ENCODE data around the gene KANSL1L.
"Not testable (repeated sequence)": the region's sequence is repeated elsewhere in the genome, so short reads cannot be mapped to it uniquely, and the experiment has no call there.

KANSL1L gene

DNA sequence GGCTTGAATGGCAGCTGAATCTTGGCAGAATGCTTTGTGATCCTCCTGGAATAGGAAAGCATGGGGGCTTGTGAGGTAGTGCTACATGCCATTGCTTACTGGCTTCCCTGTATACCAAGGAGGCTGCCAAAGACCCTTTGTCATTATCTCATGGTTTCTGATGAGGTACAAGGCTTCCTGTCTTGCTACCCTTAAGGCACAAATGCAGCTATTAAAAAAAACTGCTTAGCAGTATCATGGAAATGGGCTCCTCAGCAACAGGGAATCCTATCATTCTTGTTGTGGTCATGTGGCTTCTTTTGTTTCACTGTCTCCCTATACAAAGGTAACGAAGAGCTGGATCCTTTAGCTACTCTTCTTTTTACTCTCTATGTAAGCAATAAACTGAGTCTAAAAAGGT, 6.6 kb upstream of the KANSL1L start:
- no peak for DNase-seq

DNA sequence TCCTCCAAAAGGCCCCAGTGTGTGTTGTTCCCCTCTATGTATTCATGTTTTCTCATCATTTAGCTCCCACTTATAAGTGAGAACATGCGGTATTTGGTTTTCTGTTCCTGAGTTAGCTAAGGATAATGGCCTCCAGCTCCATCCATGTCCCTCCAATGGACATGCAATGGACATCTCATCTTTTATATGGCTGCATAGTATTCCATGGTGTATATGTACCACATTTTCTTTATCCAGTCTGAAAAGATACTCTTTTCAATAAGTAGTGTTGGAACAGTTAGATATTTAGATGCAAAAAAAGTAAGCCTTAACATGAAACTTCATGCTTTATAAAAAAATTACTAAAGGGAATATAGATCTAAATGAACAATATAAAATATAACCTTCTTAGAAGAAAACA, 5.9 kb upstream of the KANSL1L start:
- DNase-seq, result not testable (repeated sequence)

DNA sequence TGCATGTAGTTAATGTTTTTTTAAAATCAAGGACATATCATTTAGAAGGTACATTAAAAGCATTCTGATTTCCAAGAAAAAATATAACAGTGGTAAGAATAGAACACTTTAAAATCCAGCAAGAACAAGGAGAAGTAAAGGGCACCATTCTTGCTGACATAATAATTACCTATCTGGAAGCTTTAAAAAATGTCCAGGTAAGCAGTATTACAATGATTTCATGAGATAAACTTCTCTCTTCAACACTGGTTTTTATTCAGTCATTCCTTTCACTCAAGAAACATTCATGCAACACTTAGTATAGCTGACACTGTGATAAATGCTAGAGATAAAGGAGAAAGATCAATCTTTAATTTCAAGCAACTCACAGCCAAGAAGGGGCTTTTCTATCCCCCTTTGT, 2.9 kb upstream of the KANSL1L start:
- DNase-seq, result no peak

DNA sequence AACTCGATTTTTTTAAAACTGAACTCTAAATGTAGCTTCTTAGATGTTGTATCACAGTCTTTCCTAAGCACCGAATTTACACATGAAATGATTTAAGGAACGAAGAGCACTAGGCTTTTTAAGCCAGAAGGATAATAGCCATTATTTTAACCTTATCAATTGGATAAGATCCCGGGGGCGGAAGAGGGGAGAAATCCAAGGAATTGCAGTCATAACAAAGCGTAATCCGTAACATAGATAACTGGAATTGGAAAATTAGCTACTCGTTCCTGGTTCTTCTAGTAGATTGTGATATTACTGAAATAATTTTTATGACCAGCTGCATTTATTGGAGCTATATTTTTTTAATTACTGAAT, 988 bp upstream of the KANSL1L start:
- DNase-seq, result no peak

DNA sequence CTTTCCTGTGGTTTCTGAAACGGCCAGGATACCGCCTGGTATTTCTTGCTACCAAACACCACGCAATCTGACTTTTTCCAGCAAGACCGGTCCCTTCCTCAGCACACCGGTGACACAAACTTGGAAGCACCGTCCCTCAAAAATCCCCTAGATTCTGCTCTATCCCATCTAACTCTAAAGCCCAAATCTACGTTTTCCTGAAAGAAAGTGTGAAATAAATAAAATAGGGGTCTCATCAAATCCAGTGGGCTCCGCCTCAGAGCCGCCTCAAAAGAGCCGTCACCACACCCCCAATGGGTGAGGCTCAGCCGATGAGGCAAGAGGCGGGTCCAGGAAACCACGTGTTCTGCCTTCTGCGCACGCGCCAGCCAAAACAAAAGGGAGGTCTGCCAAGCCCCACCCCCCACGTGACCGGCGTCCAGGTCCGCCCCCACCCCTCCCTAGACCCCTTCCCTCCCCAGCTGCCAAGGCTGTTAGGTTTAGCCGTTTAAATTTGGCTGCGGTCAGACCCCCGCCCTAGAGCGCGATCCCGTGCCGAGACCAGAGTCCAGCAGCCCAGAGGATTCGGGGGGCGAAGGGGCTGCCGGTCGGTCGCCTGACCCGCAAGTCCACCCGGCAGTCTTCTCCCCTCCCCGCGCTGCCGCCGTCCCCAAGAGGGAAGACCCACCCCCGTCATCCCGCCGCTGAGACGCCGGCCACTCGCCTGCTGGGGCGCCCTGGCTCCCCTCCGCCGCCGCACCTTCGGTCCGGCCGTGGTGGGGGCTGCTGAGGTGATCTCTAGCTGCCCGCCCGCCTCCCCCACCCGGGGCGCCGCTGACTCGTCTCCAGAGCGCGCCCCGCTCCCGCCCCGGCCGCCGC, 534 bp downstream of the KANSL1L start:
- peak; percentile 97 for DNase-seq

DNA sequence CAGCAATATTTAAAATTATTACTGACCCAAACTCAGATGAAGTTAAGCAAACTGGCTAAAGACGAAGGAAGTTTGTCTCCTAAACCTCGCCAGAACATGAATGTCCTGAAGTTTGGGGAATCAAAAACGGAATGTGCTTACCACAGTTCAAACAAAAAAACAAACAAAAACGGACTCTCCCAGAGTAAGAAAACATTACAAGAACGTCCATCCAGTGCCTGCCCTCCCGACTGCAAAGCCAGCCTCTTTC, 1.1 kb downstream of the KANSL1L start:
- DNase-seq, result no peak

DNA sequence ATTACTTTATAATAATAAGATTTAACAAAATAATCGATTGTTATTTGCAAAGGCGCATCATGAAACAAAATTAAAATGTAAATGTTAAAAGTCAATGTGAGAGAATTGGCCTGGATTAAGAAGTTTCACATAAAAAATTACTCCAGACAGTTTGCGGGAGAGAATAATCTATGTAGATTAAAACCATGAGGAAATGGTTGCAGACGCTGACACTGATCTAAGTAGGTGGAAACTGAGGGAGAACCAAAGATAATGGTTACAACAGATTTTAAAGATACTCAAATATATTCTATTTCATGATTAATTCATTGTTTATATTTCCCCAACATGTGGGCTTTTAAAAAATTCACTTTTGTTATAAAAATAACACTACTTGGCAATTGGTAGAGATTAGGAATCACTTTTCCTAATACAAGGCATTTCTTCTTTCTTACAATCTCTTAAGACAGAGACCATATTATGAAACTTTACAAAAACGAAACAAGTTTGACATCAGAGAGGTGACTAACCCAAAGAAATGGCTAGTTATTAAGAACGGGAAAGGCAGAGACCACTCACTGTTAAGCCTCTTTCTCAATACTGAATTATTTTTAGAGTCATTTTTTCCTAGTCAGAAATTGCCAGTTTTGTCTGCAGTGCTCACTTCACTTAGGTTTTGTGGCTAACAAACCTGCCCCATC, 1.6 kb downstream of the KANSL1L start:
- DNase-seq, result peak; percentile 77

DNA sequence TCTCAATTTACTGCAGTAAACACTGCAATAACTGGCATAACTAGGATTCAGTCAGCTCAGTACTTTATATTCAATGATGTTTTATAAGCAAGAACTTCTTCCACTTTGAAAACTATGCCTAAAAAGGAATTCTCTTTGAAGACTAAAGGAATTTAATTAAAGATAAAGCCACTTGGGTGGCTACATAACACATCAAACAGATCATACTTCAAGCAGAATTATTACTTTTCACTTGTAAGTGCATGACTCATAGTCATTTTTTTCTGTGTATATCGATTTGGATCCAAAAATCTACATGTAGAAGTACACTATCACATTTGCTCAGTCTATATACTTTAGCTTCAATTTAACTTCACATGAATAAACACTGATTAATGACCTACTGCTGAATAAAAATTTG, 4.0 kb downstream of the KANSL1L start:
- peak; percentile 41 for DNase-seq

DNA sequence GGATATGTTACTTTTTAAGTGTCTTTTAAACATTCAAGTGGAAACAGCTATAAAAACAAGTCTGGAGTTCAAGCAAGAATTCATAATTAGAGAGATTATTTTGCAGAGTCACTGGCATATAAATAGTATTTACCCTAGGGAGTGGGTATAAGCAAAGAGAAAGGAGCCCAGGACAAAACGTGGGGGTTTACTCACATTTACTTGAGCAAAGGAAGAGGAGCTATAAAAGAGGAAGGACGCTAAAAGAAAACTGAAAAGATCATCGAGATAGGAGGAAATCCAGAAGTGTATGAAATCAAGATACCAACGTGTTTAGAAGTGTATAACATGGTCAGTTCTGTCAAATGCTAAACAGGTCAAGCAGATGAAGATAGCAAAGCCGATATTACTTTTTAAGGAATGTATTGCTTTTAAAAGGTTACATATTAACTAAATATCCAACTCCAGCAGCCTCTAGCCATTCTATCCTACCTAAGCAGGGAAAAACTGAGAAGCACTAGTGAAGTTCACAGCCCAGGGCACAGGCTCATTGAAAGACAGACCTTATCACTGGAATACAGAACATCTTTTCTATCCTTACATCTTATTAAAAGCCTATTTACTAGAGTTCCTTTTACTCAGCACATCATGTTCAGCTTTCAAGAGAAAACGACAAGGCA, 8.6 kb downstream of the KANSL1L start:
- peak; percentile 73 for DNase-seq

DNA sequence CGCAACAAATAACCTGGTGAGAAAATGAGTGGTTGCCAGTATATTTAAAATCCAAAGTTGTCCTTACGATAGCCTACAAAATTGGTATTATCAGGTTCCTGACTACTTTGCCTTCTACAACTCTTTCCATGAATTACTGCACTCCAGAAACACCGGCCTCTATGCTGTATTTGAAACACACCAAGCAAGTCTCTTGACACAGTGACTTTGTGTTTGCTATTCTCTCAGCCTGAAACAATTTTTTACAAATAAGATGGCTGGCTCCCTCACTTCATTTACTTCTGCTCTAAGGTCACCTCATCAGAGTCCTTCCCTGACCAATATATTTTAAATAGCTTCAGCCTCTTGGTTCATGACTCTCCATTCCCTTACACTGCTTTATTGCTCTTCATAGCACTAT, 12.2 kb downstream of the KANSL1L start:
- no peak for DNase-seq

DNA sequence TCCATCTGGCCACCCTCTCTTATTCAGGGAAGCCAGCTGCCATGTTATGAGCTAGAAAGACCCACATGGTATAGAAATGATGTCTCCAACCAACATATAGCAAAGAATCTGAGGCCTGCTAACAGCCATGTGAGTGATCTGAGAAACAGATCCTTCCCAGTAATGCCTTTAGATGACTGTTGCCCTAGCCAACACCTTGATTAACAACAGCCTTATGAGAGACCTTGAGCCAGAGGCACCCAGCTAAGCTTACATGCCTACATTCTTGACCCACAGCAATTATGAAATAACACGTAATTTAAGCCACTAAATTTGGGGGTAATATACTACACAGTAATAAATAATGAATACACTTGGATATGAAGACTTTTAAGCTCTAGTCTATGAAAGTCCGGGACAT, 13.0 kb downstream of the KANSL1L start:
- no peak for DNase-seq

DNA sequence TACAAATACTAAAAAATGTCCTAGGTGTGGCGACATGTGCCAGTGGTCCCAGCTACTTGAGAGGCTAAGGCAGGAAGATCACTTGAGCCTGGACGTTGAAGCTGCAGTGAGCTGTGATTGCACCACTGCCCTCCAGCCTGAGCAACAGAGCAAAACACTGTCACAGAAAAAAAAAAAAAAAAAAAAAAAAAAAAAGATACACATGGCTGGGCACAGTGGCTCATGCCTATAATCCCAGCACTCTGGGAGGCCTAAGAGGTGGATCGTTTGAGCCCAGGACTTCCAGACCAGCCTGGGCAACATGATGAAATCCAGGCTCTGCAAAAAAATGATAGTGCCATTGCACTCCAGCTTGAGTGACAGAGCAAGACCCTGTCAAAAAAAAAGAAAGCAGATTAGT, 13.7 kb downstream of the KANSL1L start:
- no peak for DNase-seq

DNA sequence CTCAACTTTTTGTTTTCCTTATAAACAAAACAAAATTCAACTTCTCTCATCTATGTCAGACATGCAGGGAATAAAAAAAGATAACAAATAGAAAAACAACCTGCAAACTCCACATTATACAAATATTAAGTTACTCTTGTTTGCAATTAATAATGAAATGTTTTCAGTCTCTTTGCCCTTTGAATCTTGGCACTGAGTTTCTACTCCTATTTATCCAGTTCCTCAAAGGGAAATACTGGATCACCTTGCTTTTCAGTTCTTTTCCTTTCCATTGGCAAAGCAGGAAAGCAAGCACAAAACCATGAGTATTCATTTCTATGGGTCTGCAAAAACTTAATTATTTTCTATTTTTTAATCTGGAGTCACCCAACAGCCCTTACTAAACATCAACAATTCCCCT, 23.6 kb downstream of the KANSL1L start:
- DNase-seq, result no peak

DNA sequence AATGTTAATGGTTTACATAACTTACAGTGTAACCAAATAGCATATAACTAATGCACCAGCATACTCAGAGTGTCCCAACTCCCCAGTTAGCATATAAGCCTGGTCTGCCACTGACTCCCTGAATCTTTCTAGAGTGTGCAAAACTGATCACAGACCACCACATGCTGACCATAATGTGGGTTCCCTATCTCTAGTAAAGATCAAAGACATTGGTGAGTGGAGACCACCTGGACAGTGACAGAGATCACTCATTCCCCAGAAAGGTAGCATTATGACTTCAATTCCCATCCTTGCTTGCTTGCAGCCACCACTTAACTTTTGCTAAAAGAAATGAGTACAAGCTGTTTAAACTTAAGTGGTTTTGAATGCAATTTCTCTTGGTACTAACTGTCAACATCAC, 39.0 kb downstream of the KANSL1L start:
- DNase-seq, result no peak

DNA sequence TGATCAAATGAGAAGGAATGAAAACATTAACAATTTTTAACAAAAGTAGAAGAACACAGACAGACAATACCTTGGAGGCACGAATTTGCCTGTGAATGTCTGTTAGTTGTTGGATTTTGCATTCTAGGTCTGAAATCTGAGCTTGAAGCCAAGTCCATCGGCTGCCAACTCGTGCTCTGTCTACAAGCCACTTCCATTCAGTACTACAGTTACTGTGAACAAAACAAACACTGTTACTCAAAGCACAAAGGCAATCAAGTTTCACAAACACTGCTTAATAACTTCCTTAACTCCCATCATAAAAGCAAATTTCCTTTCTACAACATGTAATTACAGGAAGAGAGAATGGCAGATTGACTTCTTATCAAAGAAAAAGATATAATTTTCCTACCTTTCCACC, 42.2 kb downstream of the KANSL1L start:
- DNase-seq, result no peak

DNA sequence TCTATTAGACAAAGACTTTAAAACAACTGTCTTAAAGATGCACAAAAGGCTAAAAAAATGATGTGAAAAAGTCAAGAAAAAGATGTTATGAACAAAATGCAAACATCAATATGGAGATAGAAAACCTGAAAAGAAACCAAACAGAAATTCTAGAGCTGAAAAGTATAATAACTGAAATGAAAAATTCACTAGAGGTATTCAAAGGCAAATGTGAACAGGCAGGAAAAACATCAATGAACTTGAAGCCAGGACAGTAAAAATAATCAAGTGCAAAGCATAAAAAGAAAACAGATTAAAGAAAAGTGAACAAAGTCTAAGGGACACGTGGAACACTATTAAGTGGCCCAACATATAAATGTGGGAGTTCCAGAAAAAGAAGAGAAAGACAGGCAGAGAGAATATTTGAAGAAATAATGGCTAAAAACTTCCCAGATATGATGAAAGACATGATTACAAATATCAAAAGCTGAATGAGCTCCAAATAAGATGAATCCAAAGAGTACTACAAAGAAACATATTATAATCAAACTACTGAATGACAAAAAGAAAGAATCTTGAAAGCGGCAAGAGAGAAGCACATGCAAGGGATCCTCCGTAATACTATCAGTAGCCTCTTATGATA, 57.5 kb downstream of the KANSL1L start:
- no peak for DNase-seq

DNA sequence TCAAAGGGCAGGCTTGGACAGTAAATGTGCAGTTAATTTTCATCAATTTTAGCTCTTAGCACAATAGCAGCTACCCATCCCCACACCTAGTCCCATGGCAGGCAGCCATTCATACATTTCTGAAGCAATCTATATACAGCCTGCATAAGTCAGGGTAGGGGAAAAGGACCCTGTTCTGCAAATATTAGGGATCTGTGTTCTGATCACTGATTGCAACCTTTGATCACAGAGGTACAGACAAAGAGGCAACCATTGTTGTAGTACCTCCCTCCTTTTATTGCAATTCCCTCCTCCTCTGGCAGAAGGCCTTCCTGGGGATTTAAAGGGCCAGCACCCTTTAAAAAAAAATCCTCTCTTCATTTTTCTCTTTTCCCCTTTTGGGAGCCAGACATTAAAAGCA, 58.3 kb downstream of the KANSL1L start:
- no peak for DNase-seq

DNA sequence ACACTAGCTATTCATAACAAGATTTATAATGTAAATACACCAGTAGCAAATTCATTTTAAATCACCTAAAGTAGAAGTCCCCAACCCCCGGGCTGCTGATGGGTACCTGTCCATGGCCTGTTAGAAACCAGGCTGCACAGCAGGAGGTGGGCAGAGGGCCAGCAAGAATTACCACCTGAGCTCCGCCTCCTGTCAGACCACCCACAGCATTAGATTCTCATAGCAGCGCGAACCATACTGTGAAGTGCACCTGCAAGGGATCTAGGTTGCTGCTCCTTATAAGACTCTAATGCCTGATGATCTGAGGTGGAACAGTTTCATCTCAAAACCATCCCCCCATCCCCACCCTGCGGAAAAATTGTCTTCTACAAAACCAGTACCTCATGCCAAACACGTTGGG, 71.3 kb downstream of the KANSL1L start:
- no peak for DNase-seq

DNA sequence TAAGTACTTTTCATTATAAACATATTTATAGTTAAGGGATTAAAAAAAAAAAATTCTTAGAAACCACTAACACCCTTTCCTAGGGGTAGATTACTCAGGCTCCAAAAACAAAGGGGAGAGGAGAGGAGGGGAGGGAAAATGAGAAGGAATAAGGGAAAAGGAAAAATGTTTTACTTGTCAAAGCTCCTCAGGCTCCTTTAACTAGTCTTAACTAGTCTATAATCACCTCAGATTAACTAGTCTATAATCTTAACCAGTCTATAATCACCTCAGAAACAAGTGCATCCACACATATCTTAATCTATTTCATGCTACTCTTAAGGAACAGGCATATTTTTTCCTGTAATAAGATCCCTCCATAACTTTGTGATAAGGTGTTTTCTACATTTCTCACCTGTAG, 76.4 kb downstream of the KANSL1L start:
- no peak for DNase-seq

DNA sequence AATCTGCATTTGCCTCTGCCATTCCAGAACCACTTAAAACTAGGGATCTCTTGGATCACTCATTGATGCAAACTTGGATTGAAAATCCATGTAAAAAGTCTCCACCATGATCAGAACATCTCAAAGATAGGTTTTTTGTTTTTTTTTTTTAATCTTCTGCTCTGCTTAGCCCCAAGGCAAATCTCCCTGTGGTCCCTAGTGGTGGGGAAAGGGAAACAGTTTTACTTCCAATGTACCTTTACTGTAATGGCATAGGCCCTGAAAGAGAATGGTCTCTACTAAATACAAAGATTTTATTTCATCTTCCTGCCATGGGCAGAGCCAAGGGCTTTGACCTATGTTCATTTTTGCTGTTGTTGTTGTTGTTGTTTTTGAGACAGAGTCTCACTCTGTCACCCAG, 78.4 kb downstream of the KANSL1L start:
- DNase-seq, result no peak

DNA sequence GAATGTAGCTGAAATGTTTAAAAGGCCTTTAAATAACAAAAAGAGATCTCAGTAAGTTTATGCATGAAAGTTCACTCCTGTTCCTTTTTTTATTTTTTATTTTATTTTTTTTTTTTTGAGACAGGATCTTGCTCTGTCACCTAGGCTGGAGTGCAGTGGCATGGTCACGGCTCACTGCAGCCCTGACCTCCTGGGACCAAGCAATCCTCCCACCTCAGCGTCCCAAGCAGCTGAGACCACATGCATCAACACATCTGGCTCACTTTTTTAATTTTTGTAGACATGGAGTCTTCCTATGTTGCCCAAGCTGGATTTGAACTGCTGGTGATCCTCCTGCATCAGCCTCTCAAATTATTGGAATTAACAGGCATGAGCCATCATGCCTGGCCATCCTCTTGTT, 84.3 kb downstream of the KANSL1L start:
- no peak for DNase-seq

DNA sequence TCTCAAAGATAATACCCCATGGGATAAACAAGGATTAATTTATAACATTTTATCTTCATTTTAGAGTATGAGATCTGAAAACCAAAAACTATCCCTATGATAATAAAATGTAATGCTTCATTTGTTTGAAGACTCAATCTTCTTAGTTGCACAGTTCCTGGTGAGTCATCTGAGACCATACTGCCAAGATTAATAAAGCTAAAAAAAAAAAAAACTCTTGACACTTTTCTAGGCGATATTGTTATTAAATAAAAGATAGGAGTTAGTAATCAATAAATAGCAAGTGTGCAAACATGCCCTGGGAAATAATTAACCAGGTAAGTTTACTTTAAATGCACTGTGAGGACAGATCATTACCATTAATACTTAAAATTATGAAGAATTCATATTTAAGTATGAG, 84.9 kb downstream of the KANSL1L start:
- no peak for DNase-seq

DNA sequence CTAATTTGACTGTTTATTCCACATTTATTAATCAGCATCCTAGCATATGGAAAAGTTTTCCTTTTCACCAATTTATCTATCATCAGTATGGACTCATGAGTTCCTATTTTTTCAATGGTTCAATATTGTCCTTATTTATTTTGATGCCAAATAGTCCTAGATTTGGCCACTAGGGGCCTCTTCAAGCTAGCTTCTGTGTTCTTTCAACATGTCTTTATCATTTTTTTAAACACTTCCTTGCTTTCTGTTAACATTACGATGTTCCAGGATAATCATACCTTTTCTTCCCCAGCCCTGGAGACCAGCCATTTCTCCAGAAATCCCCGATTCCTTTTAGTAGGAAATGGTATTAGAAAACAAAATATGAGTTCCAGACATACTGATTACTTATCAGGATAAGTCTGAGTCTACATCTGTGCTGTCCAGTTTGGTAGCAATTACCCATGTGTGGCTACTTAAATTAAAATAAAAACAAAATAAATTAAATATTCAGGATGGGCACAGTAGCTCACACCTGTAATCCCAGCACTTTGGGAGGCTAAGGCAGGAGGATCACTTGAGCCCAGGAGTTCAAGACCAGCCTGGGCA, 98.2 kb downstream of the KANSL1L start:
- peak; percentile 70 for DNase-seq

DNA sequence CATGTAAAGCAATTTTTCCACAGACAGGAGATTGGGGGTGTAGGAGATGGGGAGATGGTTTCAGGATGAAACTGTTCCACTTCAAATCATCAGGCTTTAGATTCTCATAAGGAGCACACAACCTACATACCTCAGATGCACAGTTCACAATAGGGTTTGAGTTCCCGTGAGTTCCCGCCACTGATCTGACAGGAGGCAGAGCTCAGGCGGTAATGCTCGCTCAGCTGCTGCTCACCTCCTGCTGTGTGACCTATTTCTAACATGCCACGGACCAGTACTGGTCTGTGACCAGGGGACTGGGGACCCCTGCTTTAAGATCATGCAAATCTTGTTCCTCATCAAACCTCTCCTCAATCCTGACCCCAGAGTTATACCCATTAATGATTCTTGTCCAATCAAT, 98.7 kb downstream of the KANSL1L start:
- DNase-seq, result no peak
